WTC11 (cell line): ENCODE results near the gene ZNF705A. TPM values are rescaled to one million over a fixed set of nuclear protein-coding genes. Genes with fewer than 3 reads are reported as not detected.
"Not testable (repeated sequence)": the region's sequence is repeated elsewhere in the genome, so short reads cannot be mapped to it uniquely, and the experiment has no call there.

Experiments
- ATAC-seq: fragments of 200-7000 bp; cut with Tn5 transposase; 2 replicates; pipeline ENCODE4 v1.10.0; 2021; ENCODE audit warnings: mild to moderate bottlenecking, moderate library complexity
- CTCF ChIA-PET: fragments of 300-600 bp; sonication (Branson Sonifier 250); formaldehyde crosslinking; loops from one replicate; lab custom pipeline; 2021; ENCODE audit warnings: antibody characterized with exemption; lab: Charles Lee
- POLR2A ChIA-PET: fragments of 350-600 bp; sonication (Branson Sonifier 250); formaldehyde crosslinking; loops from one replicate; lab custom pipeline; 2021; ENCODE audit warnings: antibody characterized with exemption; lab: Charles Lee
- DNase-seq: peaks from one replicate; pipeline ENCODE4 v3.0.0; 2021; ENCODE audit warnings: low spot score
- H3K27ac Mint-ChIP-seq: 2 replicates; pipeline ENCODE4 v1.8.0; 2021; ENCODE audit warnings: mixed read lengths
- H3K27me3 Mint-ChIP-seq: 2 replicates; pipeline ENCODE4 v1.8.0; 2021; ENCODE audit warnings: low read depth, mild to moderate bottlenecking, moderate library complexity, mixed read lengths
- H3K36me3 Mint-ChIP-seq: 2 replicates; pipeline ENCODE4 v1.8.0; 2021; ENCODE audit warnings: mixed read lengths
- H3K4me1 Mint-ChIP-seq: 2 replicates; pipeline ENCODE4 v1.8.0; 2022; ENCODE audit warnings: mixed read lengths
- H3K4me3 Mint-ChIP-seq: 2 replicates; pipeline ENCODE4 v1.8.0; 2021; ENCODE audit warnings: mild to moderate bottlenecking, moderate library complexity, mixed read lengths
- H3K9me3 Mint-ChIP-seq: 2 replicates; pipeline ENCODE4 v1.8.0; 2021; ENCODE audit warnings: mixed read lengths
- HMGA2 ChIP-seq: fragments of 250-450 bp; sonication (Bioruptor Pico); IDR thresholded peaks from 2 replicates; pipeline ENCODE4 v1.4.0; 2021; ENCODE audit warnings: mild to moderate bottlenecking, moderate library complexity
- total RNA-seq: library from RNA; stranded (reverse); gene quantifications from 3 replicates; pipeline ENCODE4 v1.2.3, GENCODE V29; 2021
- TF ChIP-seq, protein P1 (sequence below): fragments of 200-600 bp; IDR thresholded peaks from 2 replicates; pipeline ENCODE4 v1.8.0; 2022; ENCODE audit warnings: antibody characterized with exemption

ZNF705A gene
- total RNA-seq, 1 experiment from 2014 or later = not detected

DNA sequence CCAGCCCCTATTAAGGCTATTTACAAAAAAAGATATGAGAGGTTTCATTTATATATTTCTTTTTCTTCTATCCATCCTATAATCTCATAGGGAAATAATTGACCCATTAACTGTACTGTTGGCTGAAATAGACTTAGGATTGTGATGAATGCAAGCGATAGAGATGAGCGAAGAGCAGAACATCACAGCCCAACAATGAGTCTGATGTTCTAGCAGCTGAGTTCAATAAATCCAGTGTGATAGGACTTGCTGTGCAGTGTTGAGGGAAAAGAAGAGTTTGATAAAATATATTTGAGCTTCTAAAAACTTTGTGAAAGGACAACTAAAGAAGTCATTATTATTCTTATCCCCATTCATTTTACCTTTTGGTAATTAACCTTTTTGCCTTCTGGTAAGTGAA lies 16.1 kb downstream of the ZNF705A start:
- POLR2A ChIA-PET, H3K4me3 Mint-ChIP-seq, H3K27ac Mint-ChIP-seq, H3K27me3 Mint-ChIP-seq, H3K4me1 Mint-ChIP-seq, CTCF ChIA-PET, H3K36me3 Mint-ChIP-seq, DNase-seq, ATAC-seq, H3K9me3 Mint-ChIP-seq: not testable (repeated sequence)

DNA sequence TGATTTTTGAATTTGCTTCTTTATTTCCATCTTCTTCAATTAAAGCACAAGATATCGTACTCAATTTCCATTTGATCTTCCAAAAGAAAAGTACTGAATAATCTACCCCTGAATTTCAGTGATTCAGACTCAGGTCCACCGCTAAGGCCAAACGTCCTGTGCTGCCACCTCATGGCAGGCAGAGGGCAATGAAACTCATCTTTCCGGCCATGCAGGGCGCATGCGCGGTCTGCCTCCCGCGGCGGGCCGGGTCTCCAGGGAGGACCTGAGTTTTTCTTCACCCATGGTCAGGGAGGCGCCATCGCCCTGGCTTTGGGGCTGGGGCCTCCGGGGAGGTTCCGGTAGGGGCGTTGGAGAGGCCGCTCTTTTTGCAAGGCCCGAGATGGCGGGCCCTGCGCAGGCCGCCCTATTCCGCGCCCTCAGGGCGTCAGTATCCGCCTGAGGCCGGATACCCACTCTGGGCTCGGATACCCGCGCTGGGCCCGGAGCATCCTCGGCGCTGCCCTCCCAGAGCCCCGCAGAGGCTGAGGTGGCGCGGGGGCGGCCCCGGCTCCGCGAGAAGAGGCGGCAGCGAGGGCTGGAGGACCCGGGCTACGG lies 23.3 kb downstream of the ZNF705A start:
- H3K27me3 Mint-ChIP-seq, H3K27ac Mint-ChIP-seq, CTCF ChIA-PET, POLR2A ChIA-PET, H3K4me1 Mint-ChIP-seq, H3K9me3 Mint-ChIP-seq, H3K36me3 Mint-ChIP-seq: not testable (repeated sequence)
- TF ChIP-seq, protein P1, sequence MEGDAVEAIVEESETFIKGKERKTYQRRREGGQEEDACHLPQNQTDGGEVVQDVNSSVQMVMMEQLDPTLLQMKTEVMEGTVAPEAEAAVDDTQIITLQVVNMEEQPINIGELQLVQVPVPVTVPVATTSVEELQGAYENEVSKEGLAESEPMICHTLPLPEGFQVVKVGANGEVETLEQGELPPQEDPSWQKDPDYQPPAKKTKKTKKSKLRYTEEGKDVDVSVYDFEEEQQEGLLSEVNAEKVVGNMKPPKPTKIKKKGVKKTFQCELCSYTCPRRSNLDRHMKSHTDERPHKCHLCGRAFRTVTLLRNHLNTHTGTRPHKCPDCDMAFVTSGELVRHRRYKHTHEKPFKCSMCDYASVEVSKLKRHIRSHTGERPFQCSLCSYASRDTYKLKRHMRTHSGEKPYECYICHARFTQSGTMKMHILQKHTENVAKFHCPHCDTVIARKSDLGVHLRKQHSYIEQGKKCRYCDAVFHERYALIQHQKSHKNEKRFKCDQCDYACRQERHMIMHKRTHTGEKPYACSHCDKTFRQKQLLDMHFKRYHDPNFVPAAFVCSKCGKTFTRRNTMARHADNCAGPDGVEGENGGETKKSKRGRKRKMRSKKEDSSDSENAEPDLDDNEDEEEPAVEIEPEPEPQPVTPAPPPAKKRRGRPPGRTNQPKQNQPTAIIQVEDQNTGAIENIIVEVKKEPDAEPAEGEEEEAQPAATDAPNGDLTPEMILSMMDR = peak; percentile 45; the same call in 1 of the 2 replicates
- ATAC-seq = peak; percentile 34; the same call in 1 of the 2 replicates
- H3K4me3 Mint-ChIP-seq = peak overlapping the region; percentile 56
- peak; percentile 68 for DNase-seq

DNA sequence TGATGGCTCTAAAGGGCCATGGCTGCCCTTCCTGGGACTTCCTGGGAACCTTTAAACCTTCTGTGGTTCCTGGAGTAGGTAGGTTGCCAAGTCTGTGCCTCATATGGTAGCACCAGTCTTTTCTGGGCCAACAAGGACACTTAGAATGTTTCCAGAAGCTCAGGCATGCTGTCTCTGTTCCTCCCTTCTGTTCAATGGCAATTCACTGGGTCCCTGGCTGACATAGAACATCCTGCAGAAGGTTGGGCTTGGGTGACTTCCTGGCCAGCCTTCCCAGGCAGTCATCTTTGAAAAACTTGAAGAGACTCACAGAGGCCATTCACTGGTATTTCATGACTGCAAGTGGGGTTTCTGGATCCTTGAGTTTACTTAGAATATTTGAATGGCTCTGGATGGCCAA lies 24.5 kb downstream of the ZNF705A start:
- H3K36me3 Mint-ChIP-seq, POLR2A ChIA-PET, DNase-seq, H3K9me3 Mint-ChIP-seq, H3K27me3 Mint-ChIP-seq, CTCF ChIA-PET, H3K4me1 Mint-ChIP-seq, ATAC-seq, H3K27ac Mint-ChIP-seq: not testable (repeated sequence)
- peak overlapping the region; percentile 67 for H3K4me3 Mint-ChIP-seq

DNA sequence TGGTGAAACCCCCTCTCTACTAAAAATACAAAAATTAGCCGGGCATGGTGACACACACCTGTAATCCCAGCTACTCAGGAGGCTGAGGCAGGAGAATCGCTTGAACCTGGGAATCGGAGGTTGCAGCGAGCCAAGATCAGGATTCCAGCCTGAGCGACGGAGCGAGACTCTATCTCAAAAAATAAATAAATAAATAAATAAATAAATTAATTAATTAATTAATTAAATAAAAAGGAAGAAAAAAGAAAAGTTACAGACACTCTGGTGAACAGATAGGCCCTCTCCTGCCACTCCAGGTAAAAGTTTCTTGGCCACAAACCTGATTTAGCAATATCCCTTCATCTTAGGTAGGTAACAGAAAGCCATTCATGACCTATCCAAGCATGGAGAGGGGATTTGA lies 26.1 kb downstream of the ZNF705A start:
- DNase-seq, H3K27me3 Mint-ChIP-seq, H3K4me1 Mint-ChIP-seq, H3K36me3 Mint-ChIP-seq, H3K9me3 Mint-ChIP-seq, ATAC-seq, H3K27ac Mint-ChIP-seq, POLR2A ChIA-PET, H3K4me3 Mint-ChIP-seq, CTCF ChIA-PET: not testable (repeated sequence)
- peak; percentile 49; the same call in 1 of the 2 replicates for TF ChIP-seq HMGA2 (CRISPR knock-in tag)

DNA sequence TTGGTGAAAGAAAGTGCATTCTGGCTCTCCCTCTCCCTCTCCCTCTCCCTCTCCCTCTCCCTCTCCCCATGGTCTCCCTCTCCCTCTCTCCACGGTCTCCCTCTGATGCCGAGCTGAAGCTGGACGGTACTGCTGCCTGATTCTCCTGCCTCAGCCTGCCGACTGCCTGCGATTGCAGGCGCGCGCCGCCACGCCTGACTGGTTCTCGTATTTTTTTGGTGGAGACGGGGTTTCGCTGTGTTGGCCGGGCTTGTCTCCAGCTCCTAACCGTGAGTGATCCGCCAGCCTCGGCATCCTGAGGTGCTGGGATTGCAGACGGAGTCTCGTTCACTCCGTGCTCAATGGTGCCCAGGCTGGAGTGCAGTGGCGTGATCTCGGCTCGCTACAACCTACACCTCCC lies 26.5 kb downstream of the ZNF705A start:
- H3K36me3 Mint-ChIP-seq, H3K9me3 Mint-ChIP-seq, H3K27ac Mint-ChIP-seq, DNase-seq, POLR2A ChIA-PET, CTCF ChIA-PET, ATAC-seq, H3K4me1 Mint-ChIP-seq, H3K27me3 Mint-ChIP-seq, H3K4me3 Mint-ChIP-seq: not testable (repeated sequence)

DNA sequence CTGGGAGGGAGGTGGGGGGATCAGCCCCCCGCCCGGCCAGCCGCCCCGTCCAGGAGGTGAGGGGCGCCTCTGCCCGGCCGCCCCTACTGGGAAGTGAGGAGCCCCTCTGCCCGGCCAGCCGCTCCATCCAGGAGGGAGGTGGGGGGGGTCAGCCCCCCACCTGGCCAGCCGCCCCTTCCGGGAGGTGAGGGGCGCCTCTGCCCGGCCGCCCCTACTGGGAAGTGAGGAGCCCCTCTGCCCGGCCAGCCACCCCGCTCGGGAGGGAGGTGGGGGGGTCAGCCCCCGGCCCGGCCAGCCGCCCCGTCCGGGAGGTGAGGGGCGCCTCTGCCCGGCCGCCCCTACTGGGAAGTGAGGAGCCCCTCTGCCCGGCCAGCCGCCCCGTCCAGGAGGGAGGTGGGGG lies 27.4 kb downstream of the ZNF705A start:
- H3K27ac Mint-ChIP-seq, POLR2A ChIA-PET, H3K36me3 Mint-ChIP-seq, DNase-seq, H3K4me1 Mint-ChIP-seq, H3K4me3 Mint-ChIP-seq, ATAC-seq, CTCF ChIA-PET, H3K9me3 Mint-ChIP-seq, H3K27me3 Mint-ChIP-seq: not testable (repeated sequence)

DNA sequence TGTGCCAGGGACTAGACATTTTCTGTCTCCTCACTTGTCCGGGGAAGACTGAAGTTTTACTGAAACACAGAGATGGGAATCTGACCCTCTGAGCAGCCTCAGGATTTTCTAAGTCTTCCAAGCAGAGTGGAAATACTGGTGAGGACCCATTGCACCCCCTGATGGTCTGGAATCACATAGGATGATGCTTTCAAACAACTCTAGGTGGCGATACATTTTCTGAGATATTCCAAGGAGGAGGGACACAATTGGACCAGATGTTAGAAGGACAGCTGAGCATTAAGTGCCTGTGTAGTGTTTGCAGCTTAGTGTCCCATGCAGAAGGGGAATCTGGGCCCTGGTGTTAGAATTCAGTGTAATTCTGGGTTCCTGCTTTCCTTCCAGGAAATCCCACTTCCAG lies 31.3 kb downstream of the ZNF705A start:
- DNase-seq, H3K4me3 Mint-ChIP-seq, ATAC-seq, H3K9me3 Mint-ChIP-seq, H3K27me3 Mint-ChIP-seq, H3K36me3 Mint-ChIP-seq, POLR2A ChIA-PET, CTCF ChIA-PET, H3K4me1 Mint-ChIP-seq, H3K27ac Mint-ChIP-seq: not testable (repeated sequence)

DNA sequence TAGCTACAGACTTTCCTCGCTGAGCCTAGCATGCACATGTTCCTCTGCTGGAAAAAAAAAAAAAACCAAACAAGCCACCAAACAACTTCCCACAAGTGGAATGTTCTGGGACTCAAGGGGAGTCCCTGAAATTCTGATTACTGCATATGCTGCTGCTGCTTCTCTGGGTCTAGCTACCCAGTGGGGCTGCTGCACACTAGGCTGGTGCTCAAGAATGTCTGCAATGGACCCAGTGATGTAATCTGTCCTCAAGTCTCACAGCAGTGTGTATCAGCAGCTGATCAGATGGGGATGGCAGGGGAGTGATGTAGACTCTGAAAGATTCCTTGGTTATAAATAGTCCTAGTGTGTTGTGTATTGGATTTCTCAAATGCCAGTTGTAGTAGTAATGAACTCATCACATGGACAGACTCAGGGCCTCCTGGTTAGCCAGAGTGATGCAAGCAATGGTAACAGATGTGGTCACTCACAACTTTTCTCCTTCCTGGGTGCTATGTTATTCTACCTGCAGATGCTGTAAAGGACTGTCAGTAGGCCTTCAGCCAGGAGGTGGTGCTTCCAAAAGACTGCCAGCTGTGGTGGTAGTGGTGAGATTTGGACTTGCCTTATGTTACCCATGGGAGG lies 41.0 kb downstream of the ZNF705A start:
- DNase-seq, H3K27ac Mint-ChIP-seq, ATAC-seq, H3K4me3 Mint-ChIP-seq, H3K36me3 Mint-ChIP-seq, POLR2A ChIA-PET, H3K4me1 Mint-ChIP-seq, H3K9me3 Mint-ChIP-seq, H3K27me3 Mint-ChIP-seq, CTCF ChIA-PET: not testable (repeated sequence)

DNA sequence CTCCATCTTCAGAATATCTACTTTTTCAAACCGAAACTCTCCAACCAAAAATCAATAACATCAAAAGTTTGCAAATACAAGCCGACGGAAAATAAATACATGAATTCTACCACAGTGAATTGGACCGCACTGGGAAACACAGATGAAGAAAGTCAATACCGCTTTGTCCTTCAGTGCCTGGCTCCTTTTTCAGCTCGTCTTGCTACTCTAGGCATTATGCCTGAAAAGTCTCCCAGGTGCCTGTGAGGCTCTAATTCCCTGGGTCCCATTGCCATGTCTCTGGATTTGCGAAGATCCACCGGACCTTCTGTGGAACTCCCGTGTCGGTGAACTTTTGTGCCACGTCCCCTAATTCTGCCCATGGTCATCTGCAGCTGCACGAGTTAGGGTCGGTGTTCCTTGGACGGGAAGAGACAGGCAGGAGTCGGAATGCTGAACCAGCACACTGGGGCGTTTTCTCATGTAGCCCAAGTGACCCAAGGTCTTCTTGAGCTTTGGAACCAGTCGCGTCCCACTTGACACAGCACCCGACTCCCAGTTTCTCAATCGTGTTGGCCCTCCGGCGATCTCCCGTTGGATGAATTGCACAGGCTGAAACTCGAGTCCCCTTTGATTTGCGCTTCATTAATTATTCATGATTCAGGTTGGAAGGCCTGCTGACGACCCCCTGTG lies 62.0 kb downstream of the ZNF705A start:
- H3K4me3 Mint-ChIP-seq, H3K27me3 Mint-ChIP-seq, H3K36me3 Mint-ChIP-seq, H3K9me3 Mint-ChIP-seq, DNase-seq, POLR2A ChIA-PET, ATAC-seq, H3K27ac Mint-ChIP-seq: not testable (repeated sequence)
- peaks cover 15% of the 10 kb centered on the region for H3K4me1 Mint-ChIP-seq
- CTCF ChIA-PET = interaction anchor here (0.7 to 1.2 kb wide), 2 partner anchors 109 to 159 kb away, joined by 3 read pairs; no protein-coding TSS in a partner anchor

DNA sequence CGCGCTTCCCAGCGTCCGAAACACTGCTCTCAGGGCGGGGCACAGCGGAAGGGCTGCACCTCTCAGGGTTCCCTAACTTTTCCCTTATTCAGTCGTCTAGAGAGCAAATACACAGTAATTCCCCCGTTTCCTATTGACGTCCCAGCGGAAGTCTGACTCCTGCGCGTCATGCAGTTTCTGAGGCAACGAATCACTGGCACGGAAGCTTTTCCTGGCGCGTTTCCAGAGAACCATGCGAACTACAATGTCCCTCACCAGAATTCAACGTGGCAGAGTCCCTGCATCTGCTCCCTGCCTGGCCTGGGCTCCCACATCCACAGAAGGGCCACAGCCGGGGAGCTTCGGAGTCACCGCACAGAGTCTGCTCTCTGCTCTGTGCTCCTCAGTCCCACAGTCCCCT lies 64.6 kb downstream of the ZNF705A start:
- H3K36me3 Mint-ChIP-seq, POLR2A ChIA-PET, H3K9me3 Mint-ChIP-seq, H3K27ac Mint-ChIP-seq, H3K27me3 Mint-ChIP-seq, H3K4me3 Mint-ChIP-seq, ATAC-seq, CTCF ChIA-PET, DNase-seq: not testable (repeated sequence)
- peaks cover 15% of the 10 kb centered on the region for H3K4me1 Mint-ChIP-seq

DNA sequence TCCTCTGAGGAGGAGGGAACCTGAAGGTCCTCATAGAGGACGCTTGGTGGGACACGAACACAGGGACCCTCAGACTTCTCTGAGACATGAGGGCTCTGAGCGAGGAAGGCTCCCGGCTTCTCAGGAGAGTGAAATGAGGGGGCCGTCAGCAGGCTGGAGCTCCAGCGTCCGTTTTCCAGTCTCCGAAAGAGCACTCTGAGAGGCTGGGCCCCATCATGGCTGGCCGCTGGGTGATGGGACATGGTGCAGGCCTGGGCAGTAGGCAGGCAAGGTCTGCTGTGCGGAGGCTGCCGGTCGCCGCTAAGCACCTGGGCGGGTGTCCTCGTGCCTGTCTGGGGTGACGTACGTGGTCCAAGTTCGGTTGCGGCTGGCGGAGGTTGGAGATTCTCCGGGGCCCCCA lies 65.0 kb downstream of the ZNF705A start:
- H3K4me1 Mint-ChIP-seq = peaks cover 15% of the 10 kb centered on the region
- DNase-seq, POLR2A ChIA-PET, H3K27ac Mint-ChIP-seq, H3K27me3 Mint-ChIP-seq, ATAC-seq, H3K4me3 Mint-ChIP-seq, H3K9me3 Mint-ChIP-seq, CTCF ChIA-PET, H3K36me3 Mint-ChIP-seq: not testable (repeated sequence)
